H1 (cell line): Measurements from ENCODE around the gene NR4A1. TPM values are rescaled to one million over a fixed set of nuclear protein-coding genes. Genes with fewer than 3 reads are reported as not detected.

Experiments
- CBX8 ChIP-seq: fragments of 300-800, 300-1000 bp; sonication (generic); IDR thresholded peaks from 2 replicates; pipeline ENCODE4 v1.7.1; 2016; ENCODE audit warnings: low read depth, low read length, borderline replicate concordance
- FOSL1 ChIP-seq: IDR thresholded peaks from 2 replicates; pipeline ENCODE4 v1.6.1; 2011; ENCODE audit warnings: mild to moderate bottlenecking, low read depth, low read length, moderate library complexity; ENCODE audit not compliant: insufficient read depth
- HDAC6 ChIP-seq: IDR thresholded peaks from one replicate; pipeline ENCODE4 v1.7.1; 2012; ENCODE audit warnings: low read depth, mild to moderate bottlenecking, inconsistent platforms, low read length, moderate library complexity
- TCF12 ChIP-seq: IDR thresholded peaks from 2 replicates; pipeline ENCODE4 v1.6.1; 2011; ENCODE audit warnings: low read depth, mild to moderate bottlenecking, low read length
- YY1 ChIP-seq: IDR thresholded peaks from 2 replicates; pipeline ENCODE4 v1.6.1; 2011; ENCODE audit warnings: low read depth, mild to moderate bottlenecking, low read length
- polyA plus RNA-seq, 7 experiments: library from polyadenylated mRNA; depleted of rRNA in 3 of 7; stranded (reverse) in 5 of 7; unstranded in 2 of 7; fragments of >200 nt in 5 of 7; fragments of 200-250 nt in 2 of 7; gene quantifications; 1 replicate in 5 of 7; 2 replicates in 1 of 7; 4 replicates in 1 of 7; pipeline versions ENCODE4 v1.2.1 to v1.2.3, GENCODE V29; 2011 to 2013; ENCODE audit warnings: missing spikeins in 2 of 7, mixed read lengths in 2 of 7
- total RNA-seq: library from RNA; stranded (reverse); fragmentation: NEBNext Ultra II Directional; extraction: Animal tissue kit (Norgen Biotek cat#: 25700); gene quantifications from 2 replicates; pipeline ENCODE4 v1.2.1, GENCODE V29; 2021
- TF ChIP-seq, protein P1 (sequence below): fragments of 300-600 bp; sonication (generic); IDR thresholded peaks from 2 replicates; pipeline ENCODE4 v1.7.1; 2012; ENCODE audit warnings: low read length, moderate library complexity, mild to moderate bottlenecking, inconsistent platforms; ENCODE audit not compliant: insufficient replicate concordance

Gene NR4A1
- total and polyA plus RNA-seq, 2 of the 8 experiments (the other 6 are each of a cell fraction or from before 2014, with no cell fraction given) = 18.7 to 23.3 TPM

DNA sequence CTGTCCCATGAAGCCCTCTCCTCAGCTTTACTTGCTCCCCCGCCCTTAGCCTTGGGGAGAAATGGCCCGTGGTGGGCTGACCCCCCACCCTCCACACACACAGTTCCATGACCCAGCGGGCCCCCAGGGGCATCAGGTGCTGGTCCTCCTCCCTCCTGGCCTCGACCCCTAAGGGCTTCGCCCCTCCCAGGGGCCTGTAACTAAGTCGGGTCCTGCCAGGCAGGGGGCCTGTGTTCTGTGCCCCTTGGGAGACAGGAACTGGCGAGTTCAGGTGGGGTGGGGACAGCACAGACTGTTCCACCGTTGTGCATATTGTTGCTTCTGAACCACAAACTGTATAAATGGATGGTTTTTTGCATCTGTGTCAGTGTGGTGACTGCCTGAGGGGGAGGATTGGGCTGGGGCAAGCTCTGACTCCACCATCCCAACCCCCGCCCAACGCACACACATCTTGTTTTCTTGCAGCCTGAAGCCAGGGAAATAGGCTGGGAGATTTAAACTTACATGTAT lies 35.7 kb upstream of the NR4A1 start (continued):
- TF ChIP-seq, protein P1, sequence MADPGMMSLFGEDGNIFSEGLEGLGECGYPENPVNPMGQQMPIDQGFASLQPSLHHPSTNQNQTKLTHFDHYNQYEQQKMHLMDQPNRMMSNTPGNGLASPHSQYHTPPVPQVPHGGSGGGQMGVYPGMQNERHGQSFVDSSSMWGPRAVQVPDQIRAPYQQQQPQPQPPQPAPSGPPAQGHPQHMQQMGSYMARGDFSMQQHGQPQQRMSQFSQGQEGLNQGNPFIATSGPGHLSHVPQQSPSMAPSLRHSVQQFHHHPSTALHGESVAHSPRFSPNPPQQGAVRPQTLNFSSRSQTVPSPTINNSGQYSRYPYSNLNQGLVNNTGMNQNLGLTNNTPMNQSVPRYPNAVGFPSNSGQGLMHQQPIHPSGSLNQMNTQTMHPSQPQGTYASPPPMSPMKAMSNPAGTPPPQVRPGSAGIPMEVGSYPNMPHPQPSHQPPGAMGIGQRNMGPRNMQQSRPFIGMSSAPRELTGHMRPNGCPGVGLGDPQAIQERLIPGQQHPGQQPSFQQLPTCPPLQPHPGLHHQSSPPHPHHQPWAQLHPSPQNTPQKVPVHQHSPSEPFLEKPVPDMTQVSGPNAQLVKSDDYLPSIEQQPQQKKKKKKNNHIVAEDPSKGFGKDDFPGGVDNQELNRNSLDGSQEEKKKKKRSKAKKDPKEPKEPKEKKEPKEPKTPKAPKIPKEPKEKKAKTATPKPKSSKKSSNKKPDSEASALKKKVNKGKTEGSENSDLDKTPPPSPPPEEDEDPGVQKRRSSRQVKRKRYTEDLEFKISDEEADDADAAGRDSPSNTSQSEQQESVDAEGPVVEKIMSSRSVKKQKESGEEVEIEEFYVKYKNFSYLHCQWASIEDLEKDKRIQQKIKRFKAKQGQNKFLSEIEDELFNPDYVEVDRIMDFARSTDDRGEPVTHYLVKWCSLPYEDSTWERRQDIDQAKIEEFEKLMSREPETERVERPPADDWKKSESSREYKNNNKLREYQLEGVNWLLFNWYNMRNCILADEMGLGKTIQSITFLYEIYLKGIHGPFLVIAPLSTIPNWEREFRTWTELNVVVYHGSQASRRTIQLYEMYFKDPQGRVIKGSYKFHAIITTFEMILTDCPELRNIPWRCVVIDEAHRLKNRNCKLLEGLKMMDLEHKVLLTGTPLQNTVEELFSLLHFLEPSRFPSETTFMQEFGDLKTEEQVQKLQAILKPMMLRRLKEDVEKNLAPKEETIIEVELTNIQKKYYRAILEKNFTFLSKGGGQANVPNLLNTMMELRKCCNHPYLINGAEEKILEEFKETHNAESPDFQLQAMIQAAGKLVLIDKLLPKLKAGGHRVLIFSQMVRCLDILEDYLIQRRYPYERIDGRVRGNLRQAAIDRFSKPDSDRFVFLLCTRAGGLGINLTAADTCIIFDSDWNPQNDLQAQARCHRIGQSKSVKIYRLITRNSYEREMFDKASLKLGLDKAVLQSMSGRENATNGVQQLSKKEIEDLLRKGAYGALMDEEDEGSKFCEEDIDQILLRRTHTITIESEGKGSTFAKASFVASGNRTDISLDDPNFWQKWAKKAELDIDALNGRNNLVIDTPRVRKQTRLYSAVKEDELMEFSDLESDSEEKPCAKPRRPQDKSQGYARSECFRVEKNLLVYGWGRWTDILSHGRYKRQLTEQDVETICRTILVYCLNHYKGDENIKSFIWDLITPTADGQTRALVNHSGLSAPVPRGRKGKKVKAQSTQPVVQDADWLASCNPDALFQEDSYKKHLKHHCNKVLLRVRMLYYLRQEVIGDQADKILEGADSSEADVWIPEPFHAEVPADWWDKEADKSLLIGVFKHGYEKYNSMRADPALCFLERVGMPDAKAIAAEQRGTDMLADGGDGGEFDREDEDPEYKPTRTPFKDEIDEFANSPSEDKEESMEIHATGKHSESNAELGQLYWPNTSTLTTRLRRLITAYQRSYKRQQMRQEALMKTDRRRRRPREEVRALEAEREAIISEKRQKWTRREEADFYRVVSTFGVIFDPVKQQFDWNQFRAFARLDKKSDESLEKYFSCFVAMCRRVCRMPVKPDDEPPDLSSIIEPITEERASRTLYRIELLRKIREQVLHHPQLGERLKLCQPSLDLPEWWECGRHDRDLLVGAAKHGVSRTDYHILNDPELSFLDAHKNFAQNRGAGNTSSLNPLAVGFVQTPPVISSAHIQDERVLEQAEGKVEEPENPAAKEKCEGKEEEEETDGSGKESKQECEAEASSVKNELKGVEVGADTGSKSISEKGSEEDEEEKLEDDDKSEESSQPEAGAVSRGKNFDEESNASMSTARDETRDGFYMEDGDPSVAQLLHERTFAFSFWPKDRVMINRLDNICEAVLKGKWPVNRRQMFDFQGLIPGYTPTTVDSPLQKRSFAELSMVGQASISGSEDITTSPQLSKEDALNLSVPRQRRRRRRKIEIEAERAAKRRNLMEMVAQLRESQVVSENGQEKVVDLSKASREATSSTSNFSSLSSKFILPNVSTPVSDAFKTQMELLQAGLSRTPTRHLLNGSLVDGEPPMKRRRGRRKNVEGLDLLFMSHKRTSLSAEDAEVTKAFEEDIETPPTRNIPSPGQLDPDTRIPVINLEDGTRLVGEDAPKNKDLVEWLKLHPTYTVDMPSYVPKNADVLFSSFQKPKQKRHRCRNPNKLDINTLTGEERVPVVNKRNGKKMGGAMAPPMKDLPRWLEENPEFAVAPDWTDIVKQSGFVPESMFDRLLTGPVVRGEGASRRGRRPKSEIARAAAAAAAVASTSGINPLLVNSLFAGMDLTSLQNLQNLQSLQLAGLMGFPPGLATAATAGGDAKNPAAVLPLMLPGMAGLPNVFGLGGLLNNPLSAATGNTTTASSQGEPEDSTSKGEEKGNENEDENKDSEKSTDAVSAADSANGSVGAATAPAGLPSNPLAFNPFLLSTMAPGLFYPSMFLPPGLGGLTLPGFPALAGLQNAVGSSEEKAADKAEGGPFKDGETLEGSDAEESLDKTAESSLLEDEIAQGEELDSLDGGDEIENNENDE = no peak
- no peak for TF ChIP-seq FOSL1
- TF ChIP-seq TCF12 = no peak
- TF ChIP-seq YY1 = no peak
- TF ChIP-seq CBX8 = no peak
- no peak for TF ChIP-seq HDAC6
